Type B pancreatic cell (in vitro differentiated cells): ENCODE measurements around the gene ATG4B. TPM values are rescaled to one million over a fixed set of nuclear protein-coding genes. Genes with fewer than 3 reads are reported as not detected.

Experiments
- DNase-seq: peaks from one replicate; pipeline ENCODE4 v3.0.0; 2021; ENCODE audit warnings: mixed read lengths; ENCODE audit not compliant: unreplicated experiment; ENCODE audit errors: extremely low spot score
- H3K27ac Mint-ChIP-seq: 2 replicates; pipeline ENCODE4 v1.8.0; 2021; ENCODE audit warnings: mild to moderate bottlenecking, mixed read lengths
- H3K27me3 Mint-ChIP-seq: 2 replicates; pipeline ENCODE4 v1.8.0; 2021; ENCODE audit warnings: mixed read lengths
- H3K36me3 Mint-ChIP-seq: 2 replicates; pipeline ENCODE4 v1.8.0; 2021; ENCODE audit warnings: mixed read lengths
- H3K4me1 Mint-ChIP-seq: one replicate; pipeline ENCODE4 v1.8.0; 2021; ENCODE audit warnings: mixed read lengths; ENCODE audit not compliant: unreplicated experiment
- H3K4me3 Mint-ChIP-seq: 2 replicates; pipeline ENCODE4 v1.8.0; 2021; ENCODE audit warnings: mild to moderate bottlenecking, mixed read lengths
- H3K9me3 Mint-ChIP-seq: 2 replicates; pipeline ENCODE4 v1.8.0; 2021; ENCODE audit warnings: mixed read lengths
- CTCF ChIP-seq: fragments of 200-600 bp; sonication (generic); conservative IDR thresholded peaks from 2 replicates; pipeline ENCODE4 v1.5.0; 2021; ENCODE audit warnings: antibody characterized with exemption, mild to moderate bottlenecking
- total RNA-seq: library from RNA; stranded (reverse); gene quantifications from 2 replicates; pipeline ENCODE4 v1.2.1, GENCODE V29; 2021; ENCODE audit warnings: low replicate concordance

The ATG4B gene
- total RNA-seq, 1 donor from 2014 or later, result 112 TPM

DNA sequence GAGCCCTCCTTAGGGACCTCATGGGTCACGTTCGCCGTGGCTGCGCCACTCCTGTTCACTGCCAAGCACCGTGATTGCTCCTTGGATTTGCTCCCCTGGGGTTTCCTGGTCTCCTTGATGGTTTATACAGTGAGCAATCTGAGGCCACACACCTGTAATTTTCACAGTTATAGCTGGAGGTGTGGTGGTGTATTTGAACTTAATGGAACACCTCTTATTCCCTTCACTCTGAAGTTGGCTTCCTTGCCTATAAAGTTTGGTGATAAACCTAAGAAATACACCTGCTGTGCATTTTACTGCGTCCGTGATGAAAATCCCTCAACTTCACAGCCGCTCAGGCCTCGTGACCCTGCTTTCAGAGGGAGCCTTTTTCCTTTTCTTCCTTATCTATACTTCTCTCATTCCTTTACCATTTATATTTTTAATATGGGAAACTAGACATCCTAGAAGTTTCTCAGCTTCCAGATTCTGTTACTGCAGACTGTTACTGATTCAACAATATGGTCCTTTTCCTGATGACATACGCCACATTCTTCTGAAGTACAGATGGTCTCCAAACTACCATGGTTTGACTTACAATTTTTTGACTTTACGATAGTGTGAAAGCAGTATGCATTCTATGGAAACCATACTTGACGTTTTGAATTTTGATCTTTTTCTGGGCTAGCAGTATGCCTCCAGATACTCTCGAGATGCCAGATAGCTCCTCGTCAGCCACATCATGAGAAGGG lies 8.6 kb downstream of the ATG4B start:
- no peak for TF ChIP-seq CTCF
- Mint-ChIP-seq H3K27me3 (no peaks in the 10 kb centered on the region), H3K27ac (peak overlapping the region; percentile 21), H3K4me3 (no peak overlapping the region), H3K36me3 (peaks cover 3% of the 10 kb centered on the region), H3K4me1 (peaks cover 8% of the 10 kb centered on the region), H3K9me3 (no peaks in the 10 kb centered on the region)
- no peak for DNase-seq

- TF ChIP-seq CTCF, result no peak
- Mint-ChIP-seq H3K4me3 (no peak overlapping the region), H3K9me3 (no peaks in the 10 kb centered on the region), H3K27me3 (no peaks in the 10 kb centered on the region), H3K27ac (peak overlapping the region; percentile 22), H3K36me3 (peaks cover 4% of the 10 kb centered on the region), H3K4me1 (peaks cover 4% of the 10 kb centered on the region)
- no peak for DNase-seq
Observed at GRCh38 chr2:241648453-241648852, 11.0 kb downstream of the ATG4B start.

GRCh38 chr2:241649404-241649803 lies 11.9 kb downstream of the ATG4B start:
- peaks cover 4% of the 10 kb centered on the region for H3K4me1 Mint-ChIP-seq
- no peak overlapping the region for H3K27ac Mint-ChIP-seq
- no peak for DNase-seq
- H3K9me3 Mint-ChIP-seq, result no peaks in the 10 kb centered on the region
- H3K27me3 Mint-ChIP-seq, result no peaks in the 10 kb centered on the region
- H3K4me3 Mint-ChIP-seq, result no peak overlapping the region
- peaks cover 4% of the 10 kb centered on the region for H3K36me3 Mint-ChIP-seq
- no peak for TF ChIP-seq CTCF

DNA sequence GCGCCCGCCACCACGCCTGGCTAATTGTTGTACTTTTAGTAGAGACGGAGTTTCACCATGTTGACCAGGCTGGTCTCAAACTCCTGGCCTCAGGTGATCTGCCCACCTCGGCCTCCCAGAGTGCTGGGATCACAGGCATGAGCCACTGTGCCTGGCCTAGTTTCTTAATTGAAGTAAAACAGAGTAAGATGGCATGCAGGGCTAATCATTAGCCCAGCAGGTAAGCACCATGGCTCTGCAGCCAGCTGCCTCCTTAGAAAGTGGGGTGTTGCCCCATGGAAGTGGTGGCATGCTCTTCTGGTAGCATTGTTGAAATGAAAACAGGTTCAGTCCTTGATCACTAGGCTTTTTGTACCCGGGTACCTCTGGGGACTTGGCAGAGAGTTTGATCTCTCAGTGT lies 12.4 kb downstream of the ATG4B start:
- Mint-ChIP-seq H3K4me1 (peaks cover 4% of the 10 kb centered on the region), H3K9me3 (no peaks in the 10 kb centered on the region), H3K36me3 (peaks cover 4% of the 10 kb centered on the region), H3K27ac (no peak overlapping the region), H3K4me3 (no peak overlapping the region), H3K27me3 (no peaks in the 10 kb centered on the region)
- DNase-seq, result no peak
- no peak for TF ChIP-seq CTCF

- Mint-ChIP-seq H3K27me3 (no peaks in the 10 kb centered on the region), H3K4me1 (peaks cover 4% of the 10 kb centered on the region), H3K36me3 (peaks cover 11% of the 10 kb centered on the region), H3K27ac (no peak overlapping the region), H3K4me3 (no peak overlapping the region), H3K9me3 (no peaks in the 10 kb centered on the region)
- no peak for DNase-seq
- no peak for TF ChIP-seq CTCF
Observed at GRCh38 chr2:241652142-241652541, 14.6 kb downstream of the ATG4B start.
